ENCODE results near the gene LACTBL1. TPM values are rescaled to one million over a fixed set of nuclear protein-coding genes. Genes with fewer than 3 reads are reported as not detected.
A peak's percentile ranks its signal among the peaks of the same experiment; 100 is the strongest.

LACTBL1 gene
- total RNA-seq, 1 experiment from 2014 or later, result not detected

- peak; percentile 64 for DNase-seq (ENCODE audit: low read depth)
Measured at GRCh38 chr1:22978299-22978698, 5.6 kb upstream of the LACTBL1 start.

GRCh38 chr1:22976461-22977243 is 4.0 kb upstream of the LACTBL1 start:
- DNase-seq (ENCODE audit: low read depth), result peak; percentile 85

GRCh38 chr1:22976127-22976460 is 3.4 kb upstream of the LACTBL1 start:
- DNase-seq (ENCODE audit: low read depth), result no peak

DNA sequence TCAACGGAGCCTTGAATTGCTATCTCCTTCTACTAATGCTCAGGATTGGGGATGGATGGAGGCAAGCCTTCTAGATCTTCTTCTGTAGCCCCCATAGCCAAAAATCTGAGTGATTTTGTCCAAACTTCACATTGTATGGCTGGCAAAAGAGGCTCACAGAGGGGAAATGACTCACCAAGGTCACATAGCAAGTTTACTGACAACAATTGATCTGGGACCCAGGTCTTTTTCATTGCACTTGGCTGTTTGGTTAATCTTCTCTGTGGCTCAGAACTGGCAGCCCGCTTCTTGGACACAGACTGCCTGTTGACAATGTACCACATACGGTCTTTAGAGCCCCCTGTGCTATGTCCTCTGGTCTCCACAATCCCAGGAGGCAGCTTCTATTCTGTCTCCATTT is 3.0 kb upstream of the LACTBL1 start:
- DNase-seq (ENCODE audit: low read depth), result peak; percentile 11

DNA sequence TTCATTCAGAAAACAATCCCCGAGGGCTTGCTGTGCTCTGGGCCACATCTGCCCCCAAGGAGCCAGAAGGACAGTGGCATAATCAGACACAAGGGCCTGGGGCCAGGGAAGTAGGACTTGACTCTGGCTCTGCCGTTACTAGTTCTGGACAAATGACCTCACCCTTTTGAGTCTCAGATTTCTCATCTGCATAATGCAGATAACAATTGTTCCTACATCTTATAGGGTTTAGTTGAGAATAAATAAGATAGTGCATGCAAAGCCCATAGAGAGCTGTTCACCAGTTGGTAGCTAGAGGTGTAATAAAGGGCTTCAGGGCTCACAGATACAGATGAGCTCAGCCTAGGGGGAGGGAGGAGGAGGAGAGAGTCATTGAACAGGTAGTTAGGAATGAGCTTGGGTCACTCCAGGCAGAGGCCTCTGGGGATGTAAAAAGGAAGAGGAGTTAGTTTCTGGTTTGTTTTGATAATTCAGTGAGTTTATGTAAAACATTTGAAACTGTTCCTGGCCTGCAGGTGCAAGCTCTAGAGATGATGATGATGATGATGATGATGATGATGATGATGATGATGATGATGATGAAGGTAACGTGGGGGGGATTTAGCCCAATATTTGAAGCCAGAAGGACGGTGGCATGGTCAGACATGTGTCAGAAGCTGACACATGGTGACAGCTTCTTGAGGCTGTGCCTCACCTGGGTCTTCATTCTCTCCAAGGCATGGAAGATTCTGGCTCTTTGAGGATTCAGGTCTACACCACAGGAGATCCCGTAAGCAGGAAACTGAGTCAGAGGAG is 858 bp downstream of the LACTBL1 start:
- DNase-seq (ENCODE audit: low read depth), result no peak

GRCh38 chr1:22971161-22971560 is 1.5 kb downstream of the LACTBL1 start:
- DNase-seq (ENCODE audit: low read depth), result no peak

- DNase-seq (ENCODE audit: low read depth), result no peak
Measured at GRCh38 chr1:22970096-22970495, 2.6 kb downstream of the LACTBL1 start.

GRCh38 chr1:22969304-22969709 is 3.4 kb downstream of the LACTBL1 start:
- peak; percentile 67 for DNase-seq (ENCODE audit: low read depth)

GRCh38 chr1:22967833-22968232 is 4.8 kb downstream of the LACTBL1 start:
- DNase-seq (ENCODE audit: low read depth), result no peak

DNA sequence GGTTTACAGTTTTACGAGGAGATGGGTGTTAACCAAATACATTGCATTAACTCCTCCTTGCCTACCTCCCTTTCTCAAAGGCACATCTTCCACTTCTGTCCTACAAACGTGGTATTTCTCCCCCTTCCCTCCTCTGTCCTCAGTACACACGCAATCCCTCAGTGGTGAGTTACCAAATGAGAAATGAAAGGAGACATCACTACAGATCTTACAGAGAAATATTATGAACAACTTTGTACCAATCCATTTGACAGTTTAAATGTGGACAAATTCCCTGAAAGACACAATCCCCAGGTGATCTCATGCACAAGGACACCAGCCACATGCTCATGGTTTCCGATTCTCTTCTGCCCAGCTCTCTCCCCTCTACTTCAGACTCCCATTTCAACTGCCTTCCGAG is 6.4 kb downstream of the LACTBL1 start:
- DNase-seq (ENCODE audit: low read depth), result no peak

GRCh38 chr1:22963044-22963677 is 9.5 kb downstream of the LACTBL1 start:
- DNase-seq (ENCODE audit: low read depth), result no peak

- no peak for DNase-seq (ENCODE audit: low read depth)
Measured at GRCh38 chr1:22962558-22962957, 10.1 kb downstream of the LACTBL1 start.

DNA sequence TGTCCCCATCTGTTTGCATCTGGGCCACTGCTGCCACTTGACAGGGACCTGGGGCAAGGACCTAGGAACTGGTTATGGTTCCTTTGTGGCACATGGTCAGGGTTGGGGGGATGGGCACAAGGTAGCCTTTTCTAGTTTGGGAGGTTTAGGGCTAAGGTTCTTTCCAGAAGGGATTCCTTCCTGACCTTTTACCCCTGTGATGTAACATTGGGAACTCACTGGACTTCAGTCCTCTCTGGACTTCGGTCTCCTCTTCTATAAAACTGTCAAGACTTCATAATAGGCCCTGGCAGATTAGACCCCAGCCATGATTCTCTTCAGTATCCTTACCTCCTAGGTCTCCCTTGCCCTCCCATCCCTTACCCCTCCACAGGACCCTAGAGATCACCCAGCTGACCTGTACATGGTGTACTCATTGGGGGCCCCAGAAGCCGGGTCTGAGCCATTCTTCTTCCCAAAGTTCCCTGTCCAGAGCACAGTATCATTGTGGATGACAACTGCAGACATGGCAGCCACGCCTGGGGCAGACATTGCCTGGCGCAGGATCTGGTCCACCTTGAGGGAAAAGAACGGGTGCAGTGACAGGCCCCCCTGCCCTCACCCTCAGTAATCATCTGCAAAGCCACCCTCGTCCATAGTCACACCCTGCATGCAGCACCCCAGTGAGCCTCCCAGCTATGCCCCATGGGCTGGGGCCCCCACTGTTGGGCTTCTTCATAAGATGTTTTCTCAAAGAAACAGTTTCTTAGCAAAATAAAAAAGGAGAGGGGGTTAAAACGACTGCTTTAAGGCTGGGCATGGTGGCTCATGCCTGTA is 12.9 kb downstream of the LACTBL1 start:
- no peak for DNase-seq (ENCODE audit: low read depth)

- DNase-seq (ENCODE audit: low read depth), result no peak
Measured at GRCh38 chr1:22958556-22958955, 14.1 kb downstream of the LACTBL1 start.

DNA sequence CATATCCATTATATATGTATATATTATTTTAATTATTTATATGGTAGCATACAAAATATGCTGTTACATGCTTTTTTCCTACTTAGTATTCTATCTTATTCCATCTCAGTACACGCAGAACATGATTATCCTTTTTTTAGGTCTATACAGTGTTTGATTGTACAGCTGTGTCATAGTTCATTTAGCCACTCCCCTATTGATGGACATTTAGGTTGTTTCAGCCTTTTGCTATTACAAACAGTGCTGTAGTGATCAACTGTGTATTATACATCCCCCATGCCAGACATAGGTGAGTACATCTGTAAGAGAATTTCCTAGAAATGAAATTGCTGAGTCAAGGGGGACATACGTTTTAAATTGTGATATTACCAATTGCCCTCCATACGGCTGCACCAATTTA is 15.6 kb downstream of the LACTBL1 start:
- no peak for DNase-seq (ENCODE audit: low read depth)

DNA sequence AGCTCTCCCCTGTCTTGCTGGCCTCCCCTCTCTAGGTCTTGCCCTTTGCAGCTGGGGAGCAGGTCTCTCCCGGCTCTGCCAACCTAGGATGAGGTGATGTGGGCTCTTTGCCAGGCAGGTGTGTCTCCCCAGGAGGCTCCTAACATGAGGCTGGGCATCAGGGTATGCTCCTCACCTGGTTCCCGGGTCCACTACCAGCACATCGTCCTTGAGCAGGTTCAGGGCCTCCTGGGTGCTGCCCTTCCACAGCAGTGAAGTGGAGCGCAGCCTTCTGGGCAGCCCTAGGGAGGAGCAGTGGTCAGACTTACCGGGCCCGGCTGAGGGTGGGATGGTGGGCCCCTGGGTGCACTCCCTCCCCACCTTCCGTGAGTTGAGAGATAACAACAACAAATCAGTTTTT is 17.5 kb downstream of the LACTBL1 start:
- no peak for DNase-seq (ENCODE audit: low read depth)

DNA sequence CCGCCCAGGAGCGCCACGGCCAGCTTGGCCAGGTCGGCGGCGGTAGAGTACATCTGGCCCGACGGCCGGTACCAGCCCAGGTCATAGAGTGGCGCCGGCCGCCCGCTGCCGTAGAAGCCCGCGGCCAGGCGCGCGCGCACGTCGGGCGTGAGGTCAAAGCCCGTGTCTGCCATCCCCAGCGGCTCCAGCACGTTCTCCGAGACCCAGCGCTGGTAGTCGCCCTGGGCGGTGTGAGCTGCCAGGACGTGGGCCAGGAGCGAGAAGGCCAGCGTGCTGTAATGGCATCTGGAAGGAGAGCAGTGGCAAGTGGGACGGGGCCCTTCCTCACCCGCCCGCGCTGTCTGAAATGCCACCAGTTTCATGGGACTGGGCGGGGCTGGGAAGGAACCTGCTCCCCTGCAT is 18.9 kb downstream of the LACTBL1 start:
- DNase-seq (ENCODE audit: low read depth), result no peak

DNA sequence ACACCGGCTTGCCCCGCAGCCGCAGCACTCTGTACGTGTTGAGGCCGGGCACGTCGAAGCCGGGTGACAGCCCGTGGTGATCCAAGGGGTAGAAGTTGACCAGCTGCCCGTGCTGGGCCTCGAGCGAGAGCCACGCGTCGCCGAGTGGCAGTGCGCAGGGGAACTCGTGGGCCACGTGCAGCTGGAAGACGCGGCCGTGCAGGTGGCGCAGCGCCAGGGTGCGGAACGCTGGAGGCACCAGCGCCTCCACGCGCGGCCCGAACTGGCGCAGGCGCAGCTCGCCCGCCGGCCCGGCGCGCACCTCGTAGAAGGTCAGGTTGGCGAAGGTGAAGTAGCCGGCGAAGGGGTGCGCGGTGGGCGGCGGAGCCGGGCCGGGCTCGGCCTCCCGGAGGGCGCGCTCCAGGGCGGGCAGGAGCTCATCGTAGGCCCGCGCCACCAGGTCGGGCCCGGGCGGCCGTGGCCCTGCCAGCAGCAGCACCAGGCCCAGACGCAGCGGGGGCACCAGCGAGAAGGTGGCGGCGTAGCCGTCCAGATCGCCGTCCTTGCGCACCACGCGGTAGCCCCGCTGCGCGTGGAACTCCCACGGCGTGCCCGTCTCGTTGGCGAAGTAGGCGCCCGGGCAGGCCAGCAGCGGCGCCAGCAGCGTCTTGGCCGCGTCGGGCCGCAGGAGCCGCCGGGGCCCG is 19.5 kb downstream of the LACTBL1 start:
- DNase-seq (ENCODE audit: low read depth), result no peak

- DNase-seq (ENCODE audit: low read depth), result no peak
Measured at GRCh38 chr1:22952694-22953056, 20.0 kb downstream of the LACTBL1 start.

GRCh38 chr1:22951796-22952195 is 20.9 kb downstream of the LACTBL1 start:
- DNase-seq (ENCODE audit: low read depth), result no peak

DNA sequence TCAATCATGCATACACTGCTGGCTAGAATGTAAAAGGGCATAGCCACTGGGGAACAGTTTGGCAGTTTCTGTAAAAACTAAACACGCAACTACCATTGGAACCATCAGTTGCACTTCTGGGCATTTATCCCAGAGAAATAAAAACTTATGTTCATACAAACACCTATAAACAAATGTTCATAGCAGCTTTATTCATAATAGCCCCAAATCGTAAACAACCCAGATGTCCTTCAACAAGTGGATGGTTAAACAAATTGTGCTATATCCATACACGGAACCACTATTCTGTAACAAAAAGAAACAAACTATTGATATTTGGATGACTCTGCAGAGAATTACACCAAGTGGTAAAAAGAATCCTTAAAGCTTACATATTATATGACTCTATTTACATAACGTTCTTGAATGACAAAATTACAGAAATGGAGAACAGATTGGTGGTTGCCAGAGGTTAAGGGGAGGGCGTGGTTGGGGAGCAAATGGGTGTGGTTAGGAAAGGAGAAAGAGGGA is 22.8 kb downstream of the LACTBL1 start:
- no peak for DNase-seq (ENCODE audit: low read depth)
